KBM-7 (cell line): ENCODE results near the gene CCDC82.

Source experiments
- DNase-seq: peaks from one replicate; pipeline ENCODE4 v3.0.0-alpha.2; 2015
- in situ Hi-C: fragments of 300-500 bp; cut with MboI; formaldehyde crosslinking; loops from 2 replicates; pipeline ENCODE4 v1.14.3; 2020; ENCODE audit warnings: low sequenced_read_pairs, low pct_unique_long_range_greater_than_20kb, mixed read lengths

Gene CCDC82

DNA sequence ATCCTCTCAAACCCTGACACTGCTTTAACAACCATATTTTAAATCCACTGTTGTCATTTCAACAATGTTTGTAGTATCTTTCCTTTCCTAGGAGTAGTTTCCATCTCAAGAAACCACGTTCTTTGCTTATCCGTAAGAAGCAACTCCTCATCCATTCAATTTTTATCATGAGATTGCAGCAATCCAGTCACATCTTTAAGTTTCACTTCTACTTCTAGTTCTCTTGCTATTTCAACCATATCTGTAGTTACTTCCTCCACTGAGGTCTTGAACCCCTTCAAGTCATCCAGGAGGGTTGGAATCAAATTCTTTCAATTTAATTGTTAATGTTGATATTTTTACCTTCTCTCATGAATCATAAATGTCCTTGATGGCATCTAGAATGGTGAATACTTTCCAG is 22.4 kb downstream of the CCDC82 start:
- in situ Hi-C loops = no loop called here
- no peak for DNase-seq

DNA sequence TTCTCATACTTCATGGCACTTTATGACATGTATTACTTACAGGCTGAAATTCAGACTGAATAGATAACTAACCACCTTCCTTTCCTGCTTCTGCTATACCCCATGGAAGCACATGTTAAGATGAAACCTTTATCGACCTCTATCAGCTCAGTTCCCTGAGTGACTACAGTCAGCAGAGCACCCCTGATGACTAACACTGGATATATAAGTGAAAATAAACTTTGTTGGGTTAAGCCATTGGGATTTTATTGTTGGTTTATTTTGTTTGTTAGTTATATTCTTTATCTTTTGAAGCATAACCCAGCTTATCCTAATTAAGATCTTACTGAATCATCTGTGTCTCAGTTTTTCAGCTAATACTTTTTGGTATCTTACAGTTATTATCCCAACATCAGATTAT is 23.7 kb downstream of the CCDC82 start:
- in situ Hi-C loops = no loop called here
- no peak for DNase-seq

DNA sequence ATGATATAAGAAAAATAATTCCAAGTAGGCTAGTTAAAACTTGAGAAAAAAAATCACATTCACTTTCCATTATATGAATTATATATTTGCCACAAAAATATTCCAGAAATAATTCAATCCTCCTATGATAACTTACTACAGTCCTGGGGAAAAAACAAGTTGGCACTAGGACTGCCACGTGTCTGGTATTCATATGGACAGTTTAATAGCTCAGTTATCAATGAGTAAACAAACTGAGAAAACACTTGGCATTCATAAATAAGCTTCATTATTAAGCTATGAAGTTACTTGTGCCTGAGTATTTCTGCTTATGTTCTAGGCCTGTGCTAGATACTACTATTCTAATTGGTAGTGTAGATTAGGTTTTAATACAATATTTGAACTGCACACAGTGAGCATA is 24.2 kb downstream of the CCDC82 start:
- no peak for DNase-seq
- in situ Hi-C loops = no loop called here

DNA sequence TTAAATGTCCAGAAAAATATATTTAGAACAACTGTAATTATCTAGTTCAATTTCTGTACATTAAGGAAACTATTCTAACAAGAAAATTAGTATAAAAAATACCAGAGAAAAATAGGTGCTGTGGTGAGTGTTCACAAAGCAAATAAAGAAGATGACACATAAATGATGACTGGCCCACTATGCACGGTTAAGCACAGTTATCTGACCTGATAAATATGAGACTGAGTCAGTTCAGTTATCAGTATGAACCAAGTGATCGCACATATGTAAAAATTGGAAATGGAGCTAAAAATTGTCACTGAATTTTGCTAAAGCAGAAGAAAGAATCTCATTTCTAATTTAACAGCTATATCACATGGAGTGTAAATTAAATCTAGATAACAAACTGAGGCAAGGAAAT is 27.9 kb downstream of the CCDC82 start:
- DNase-seq = no peak
- in situ Hi-C loops = no loop called here

DNA sequence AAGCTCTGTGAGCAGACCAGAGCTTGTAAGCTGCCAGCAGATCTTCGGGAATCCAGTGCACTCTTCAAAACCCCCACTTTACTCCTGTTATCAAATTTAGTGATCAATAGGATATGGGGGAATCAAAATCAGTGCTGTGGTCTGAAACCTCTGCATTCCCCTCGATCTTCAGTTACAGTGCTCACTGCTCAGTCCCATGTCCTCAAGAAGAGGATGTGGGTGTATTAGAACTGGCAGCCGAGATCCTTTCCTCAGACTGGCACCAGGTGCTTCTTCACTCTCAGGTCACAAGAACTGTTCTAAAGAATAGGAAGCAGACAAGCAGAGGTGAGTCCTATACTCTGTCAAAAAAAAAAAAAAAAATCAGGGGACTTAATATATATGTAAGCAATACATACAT is 31.4 kb downstream of the CCDC82 start:
- DNase-seq = no peak
- in situ Hi-C loops = no loop called here

DNA sequence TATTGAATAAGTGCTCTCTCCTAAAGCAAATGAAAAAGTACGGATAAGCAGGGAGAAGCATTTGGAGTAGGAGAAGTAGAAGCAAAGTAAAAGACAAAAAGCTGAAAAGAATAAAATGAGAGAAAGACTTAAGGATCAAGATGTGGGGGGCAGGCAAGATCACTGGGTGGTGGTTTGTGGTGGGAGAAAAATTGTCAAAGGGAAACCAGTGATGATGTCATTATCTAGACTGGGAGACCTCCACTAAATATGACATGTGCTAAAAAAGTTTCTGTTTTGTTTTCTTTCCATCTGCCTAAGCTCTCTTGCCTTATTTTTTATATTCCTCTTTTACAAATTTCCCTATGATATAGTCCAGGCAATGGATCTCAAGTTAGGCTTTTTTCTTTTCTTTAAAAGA is 31.9 kb downstream of the CCDC82 start:
- in situ Hi-C loops = no loop called here

DNA sequence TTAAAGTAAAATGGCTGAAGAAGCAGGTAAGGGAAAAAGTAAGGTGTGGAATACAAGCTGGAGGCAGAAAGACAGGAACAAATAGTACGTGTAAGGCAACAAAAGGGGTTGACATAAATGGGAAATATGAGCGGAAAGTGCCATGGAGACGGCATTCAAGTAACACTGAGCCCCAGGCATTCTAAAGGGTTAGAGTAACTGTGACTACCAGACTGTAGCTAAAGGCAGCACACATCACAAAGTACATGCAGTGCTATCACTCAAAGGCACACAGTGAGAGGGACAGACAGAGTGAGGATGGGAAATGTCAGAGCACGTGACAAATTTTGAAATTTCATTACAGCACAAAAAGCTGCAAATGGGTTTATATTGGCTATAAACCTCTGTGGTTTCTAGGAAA is 32.9 kb downstream of the CCDC82 start:
- DNase-seq = no peak
- in situ Hi-C loops = no loop called here

More for the DNA sequence above, 31.9 kb downstream of the CCDC82 start:
- no peak for DNase-seq

DNA sequence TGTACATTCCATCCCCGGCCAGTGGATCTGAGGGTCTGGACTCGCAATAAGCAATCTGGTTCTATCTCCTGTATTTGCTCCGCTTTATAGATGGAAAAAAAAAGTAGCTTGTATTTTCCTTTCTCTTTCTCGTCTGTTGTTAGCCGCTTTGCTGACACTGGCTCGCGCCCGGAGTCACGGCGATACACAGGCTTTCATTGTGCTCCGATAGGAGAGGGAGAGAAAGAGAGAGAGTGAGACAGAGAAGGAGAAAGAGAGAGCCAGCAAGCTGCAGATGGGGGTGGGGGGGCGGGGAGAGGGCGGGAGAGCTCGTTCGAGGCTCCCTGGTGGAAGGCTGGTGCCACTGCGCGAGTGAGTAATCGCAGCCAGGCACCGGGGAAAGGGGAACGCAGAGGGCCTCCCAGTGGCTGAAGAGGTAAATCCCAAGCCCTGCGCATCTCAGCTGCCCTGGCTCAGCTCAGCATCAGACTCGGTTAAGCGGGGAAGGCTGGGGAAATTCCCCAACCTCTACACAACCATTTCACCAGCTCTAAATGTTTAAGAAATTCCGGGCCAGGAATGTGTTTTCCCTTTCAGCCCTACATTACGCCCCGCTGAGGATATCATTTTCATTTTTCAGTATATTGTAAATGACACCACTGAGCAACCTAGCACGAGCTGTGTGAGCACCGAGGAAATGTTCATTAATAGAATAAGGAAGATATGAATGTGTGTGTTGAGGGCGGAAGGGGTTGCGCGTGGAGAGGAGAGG is 46.6 kb downstream of the CCDC82 start, which contains the start of gene MAML2:
TSS of gene MAML2 (minus strand) at position 235 of the 751 bp plus-strand sequence. CDS start 1,300 bp downstream, outside the sequence.
- in situ Hi-C loops = no loop called here
- peak; percentile 91 for DNase-seq

DNA sequence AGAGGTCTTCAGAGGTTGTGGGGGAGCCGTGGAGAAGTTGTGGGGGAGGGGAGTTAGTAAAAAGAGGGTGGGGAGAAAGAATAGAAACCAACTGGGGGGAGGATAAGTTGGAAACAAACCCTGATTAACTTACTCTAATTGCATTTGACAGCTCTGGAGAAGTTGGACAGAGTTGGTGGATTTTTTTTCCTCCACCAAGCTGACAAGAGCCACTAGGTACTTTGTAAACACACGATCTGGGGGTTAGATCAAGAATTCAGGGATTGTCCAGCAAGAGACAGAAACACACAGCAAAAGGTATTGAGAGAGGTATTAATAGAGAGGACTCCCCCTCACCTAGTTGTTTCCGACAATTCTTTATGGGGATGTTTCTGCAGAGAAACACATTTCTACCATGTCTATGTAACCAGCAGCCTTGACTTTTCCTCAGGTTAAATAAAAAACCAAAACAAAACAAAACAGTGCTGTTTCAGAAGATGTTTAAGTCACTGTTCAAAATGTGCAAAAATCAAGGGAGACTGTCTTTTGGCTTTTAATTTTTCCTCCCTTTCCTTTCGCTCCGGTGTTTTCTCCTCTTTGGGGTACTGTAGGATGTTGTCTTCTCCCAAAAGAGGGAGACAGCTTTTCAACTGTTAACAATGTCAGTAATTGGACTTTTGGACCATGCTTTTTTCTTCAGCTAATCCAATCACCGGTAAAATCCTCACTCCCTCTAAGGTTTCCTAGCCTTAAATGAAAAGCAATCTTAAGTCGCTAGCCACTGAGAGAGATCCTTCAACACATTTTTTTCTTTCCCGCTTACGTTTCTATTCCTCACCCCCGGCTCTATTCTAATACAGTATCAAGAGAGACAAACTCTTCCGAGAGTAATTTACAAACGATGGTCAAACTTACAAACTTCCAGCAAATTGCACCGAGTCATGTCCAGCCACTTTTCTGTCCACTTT is 47.4 kb downstream of the CCDC82 start:
- DNase-seq = peak; percentile 11
- in situ Hi-C loops = no loop called here

DNA sequence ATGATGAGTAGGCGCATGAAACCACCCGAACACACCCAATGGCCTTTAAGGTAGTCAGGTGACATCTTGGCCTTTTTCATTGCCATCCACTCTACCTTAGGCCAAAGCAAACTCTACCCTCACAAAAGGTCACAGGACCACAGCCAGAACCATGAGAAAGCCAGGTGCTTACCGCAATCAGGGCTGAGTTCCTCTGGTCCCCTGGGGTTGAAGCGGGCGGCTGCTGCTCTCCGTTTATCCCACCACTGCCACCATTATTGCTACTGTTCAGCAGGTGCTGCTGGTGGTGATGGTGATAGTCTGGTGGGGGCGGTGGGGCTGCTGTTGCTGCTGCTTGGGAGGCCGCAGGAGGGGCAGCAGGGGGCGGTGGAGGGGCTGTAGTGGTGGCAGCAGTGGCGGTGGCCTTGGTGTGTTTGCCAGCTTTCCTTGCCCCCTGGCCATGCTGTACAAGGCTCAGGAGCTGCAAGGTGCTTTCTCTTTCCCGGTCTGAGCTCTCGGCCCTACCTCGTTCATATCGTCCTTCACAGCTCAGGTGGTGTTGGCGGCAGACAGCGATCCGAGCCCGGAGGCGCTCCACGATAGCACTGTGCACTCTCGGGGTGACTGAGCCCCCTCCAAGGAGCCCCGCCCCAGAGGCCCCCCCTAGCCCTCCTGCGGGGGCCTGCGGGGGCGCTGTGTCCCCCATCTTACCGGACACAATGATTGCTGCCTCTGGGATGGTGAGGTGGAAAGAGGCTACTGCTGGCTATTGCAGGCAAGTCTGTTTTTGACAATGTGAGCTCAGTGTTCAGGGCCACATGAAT is 48.3 kb downstream of the CCDC82 start:
- in situ Hi-C loops = no loop called here

DNA sequence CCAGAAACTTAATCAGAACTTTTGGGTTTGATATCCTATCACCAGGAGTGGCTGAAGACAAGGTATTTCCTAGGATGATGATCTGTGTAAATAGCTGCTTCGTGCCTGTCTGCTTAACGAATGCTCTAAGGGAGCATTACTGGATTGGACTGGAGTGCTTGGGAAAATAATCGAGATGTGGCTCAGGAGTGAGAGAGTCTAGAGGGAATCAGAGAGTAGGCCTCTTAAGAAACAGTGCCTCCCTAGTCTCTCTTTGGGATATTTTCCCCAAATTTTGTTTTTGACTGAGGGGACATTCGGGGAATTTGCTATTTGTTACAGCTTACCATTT is 49.2 kb downstream of the CCDC82 start:
- in situ Hi-C loops = no loop called here
- DNase-seq = no peak

More for the DNA sequence above, 48.3 kb downstream of the CCDC82 start:
- peak; percentile 17 for DNase-seq

DNA sequence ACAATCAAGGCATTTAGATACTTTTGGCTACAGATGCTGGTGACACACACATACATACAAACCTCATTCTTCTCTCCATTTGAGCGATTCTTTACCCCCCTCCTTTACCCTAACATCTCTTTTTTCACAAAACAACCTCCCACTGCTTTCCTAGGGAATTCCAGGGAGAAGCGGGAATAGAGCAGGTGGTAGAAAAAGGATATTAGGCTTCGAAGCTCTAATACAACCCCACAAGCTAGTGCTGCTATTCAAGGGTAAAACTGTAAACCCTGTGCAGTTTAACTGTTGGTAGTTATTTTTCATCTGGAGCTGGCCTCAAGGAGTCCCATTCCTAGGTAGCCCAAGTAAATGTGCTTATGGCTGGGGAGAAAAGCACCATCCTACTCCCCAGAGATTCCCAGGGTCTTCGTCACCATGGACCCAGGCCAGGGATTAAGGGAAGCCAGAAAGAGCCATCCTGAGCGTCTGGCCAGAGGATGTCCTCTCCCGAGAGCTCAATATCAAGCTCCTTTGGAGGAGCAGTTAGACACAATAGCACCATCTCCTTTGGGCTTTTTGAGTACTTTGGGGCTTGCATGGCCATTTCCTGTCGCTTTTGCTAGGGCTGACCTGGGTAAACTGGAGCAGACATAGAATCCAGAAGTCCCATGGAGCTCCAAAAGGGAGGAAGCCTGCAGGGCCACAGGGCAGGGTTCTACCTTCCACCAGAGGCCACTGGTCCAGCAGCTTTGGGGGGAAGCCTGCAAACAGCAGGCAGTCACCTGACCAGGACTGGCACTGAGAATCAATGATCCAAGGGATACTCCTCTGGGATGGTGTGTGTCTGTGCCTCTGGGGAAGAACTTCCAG is 49.8 kb downstream of the CCDC82 start:
- DNase-seq = no peak
- in situ Hi-C loops = no loop called here

DNA sequence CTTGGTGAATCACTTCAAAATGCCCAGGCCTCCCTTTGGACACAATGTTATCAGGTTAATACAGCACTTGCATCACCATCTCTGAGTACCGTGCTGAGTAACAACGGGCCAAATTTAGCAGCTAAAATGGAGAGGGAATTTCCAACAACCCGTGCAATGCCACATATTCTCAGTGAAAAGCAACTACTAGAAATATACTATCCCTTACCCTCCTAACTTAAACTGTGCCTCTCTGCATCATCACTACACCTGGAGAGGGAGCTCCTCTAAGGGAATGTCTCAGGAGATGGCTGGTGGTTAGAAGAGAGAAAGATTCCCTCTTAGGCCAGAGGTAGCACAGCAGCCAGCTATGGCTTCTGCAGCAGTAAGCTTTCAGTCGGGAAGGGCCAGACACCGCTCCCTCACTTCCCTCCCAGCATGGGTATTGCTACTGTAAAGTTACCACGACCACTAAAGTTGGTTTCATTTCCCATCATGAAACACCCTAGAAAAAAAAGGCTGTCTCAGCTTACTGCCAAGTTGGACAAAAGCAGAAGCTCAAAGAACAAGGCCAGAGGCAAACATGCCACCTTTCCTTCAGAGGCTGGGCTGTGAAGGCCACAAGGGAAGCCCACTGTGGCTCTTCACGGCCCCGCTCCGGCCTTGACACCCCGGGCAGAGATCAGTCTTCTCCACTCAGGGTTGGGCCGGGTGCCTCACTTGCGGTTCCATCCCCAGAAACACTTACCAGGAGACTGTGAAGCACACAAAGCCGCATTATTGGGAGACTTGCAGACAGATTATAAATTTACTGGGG is 50.6 kb downstream of the CCDC82 start:
- peak; percentile 77 for DNase-seq
- in situ Hi-C loops = no loop called here

DNA sequence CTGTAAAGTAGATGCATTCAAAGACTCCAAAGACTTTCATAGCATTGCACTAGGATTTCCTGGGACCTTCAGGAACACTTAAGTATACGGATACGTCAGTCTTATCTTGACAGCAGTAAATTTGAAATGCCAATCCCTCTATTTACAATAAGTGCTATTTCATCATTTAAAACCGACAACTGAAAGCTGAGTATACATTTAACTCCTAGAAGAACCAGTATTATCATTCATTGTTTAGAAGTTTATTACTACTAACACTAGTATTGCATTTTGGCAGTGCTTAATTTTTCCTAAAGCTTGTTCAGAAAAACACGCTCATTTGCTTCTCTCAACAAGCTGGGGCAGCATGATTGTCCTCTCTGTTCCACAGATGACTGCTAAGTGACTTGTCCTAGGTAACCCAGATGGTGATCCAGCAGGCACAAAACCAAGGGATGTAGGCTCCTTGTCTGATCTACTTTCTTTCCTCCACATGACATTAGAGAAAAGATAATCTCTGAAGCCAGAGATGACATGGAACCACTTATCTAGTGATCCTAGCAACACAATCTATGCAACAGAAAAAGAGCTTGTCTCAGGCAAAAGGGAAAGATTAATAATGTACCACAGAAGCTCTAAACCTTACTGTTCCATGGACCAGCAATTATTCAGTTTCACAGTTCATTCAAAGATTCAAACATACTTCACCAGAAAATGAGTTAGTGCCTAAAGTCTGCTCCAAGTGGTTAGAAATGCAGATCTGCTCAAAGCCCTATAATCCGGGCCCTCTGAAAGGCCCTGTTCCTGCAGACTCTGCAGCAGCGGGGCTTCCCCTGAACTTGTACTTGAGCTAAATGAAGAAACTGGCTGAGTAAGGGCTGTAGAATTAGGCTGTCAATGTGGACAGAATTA is 51.9 kb downstream of the CCDC82 start:
- in situ Hi-C loops = no loop called here
- DNase-seq = no peak

DNA sequence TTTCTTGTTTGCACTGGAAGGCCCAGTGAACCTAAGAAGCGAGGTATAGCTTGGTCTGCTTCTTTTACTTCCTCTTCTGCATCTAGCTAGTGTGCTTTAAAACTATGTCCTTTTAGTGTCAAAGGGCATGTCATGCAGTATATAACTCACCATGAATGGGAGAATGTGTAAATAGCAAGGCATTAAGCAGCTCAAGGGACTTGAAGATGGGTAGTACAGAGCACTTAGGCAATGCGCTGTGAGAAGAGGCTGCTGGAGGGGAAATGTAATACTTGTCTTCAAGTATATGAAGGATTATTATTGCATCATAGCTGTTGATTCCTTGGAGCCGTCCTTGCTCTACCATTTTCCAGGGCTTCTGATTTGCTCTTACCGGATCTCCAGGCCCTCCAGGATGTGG is 54.3 kb downstream of the CCDC82 start:
- in situ Hi-C loops = no loop called here
- peak; percentile 23 for DNase-seq

DNA sequence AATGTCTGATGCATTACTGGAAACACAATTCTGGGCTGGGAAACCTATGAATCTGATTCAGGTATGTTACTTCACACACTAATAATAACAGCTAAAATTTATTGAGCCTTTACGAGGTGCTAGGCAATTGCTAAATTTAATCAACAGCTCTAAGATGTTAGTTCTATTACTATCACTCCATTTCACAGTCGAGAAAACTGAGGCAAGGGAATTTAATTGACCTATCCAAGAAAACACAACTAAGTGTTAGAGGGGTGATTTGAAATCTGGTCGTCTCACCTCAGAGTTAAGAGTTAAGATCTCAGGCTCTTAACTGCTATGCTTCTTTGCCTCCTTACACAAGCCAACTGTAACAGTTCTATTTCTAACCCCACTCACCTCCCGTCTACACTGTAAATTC is 55.5 kb downstream of the CCDC82 start:
- in situ Hi-C loops = no loop called here
- no peak for DNase-seq

DNA sequence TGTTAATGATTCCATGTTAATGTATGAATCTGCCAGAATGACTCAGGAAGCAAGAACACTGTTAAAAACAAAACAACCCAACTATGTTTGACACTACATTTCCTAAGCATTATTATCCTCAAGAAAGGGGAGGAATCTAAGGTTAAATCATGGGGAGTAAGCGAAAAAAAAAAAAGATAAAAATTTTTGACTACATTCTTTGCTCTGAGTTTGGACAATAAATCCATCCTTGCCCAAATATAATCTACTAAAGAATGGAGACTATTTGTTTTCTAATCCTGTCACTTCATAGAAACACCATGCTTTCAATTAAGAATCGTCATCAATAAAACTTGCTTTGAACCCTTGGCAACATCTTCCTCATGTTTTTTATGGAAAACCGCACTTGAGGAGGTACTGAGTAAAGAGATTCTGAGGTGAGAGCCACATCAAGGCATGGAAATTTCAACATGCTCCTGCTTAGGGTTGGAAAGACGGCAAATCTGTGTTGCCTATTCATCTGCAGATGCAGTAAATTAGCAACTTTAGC is 56.5 kb downstream of the CCDC82 start:
- in situ Hi-C loops = no loop called here
- DNase-seq = no peak
